Endometrium (tissue), 2 donors: ENCODE results near the gene ZNF138.
"Not testable (repeated sequence)": the region's sequence is repeated elsewhere in the genome, so short reads cannot be mapped to it uniquely, and the experiment has no call there.

Experiments used
- FAIRE-seq: peaks from 2 replicates; lab custom pipeline; 2012; peaks lifted over from hg19 to GRCh38; lab: Jason Lieb, UNC
- donor health status: control.
- donor health status: control.

Gene ZNF138

GRCh38 chr7:64794171-64794844, at the start of gene ZNF138:
ZNF138 (plus strand) TSS chr7:64794428; CDS start chr7:64794569, 141 bp downstream.
- peak; percentile 89 for FAIRE-seq

- FAIRE-seq, result no peak
Observed at GRCh38 chr7:64744680-64745079, 49.5 kb upstream of the ZNF138 start.

GRCh38 chr7:64747802-64748201, 46.4 kb upstream of the ZNF138 start:
- FAIRE-seq, result no peak

- FAIRE-seq, result no peak
Observed at GRCh38 chr7:64753032-64753431, 41.2 kb upstream of the ZNF138 start.

- FAIRE-seq, result no peak
Observed at GRCh38 chr7:64755865-64756264, 38.4 kb upstream of the ZNF138 start.

- no peak for FAIRE-seq
Observed at GRCh38 chr7:64758151-64758550, 36.1 kb upstream of the ZNF138 start.

GRCh38 chr7:64768824-64769223, 25.4 kb upstream of the ZNF138 start:
- no peak for FAIRE-seq

- FAIRE-seq, result no peak
Observed at GRCh38 chr7:64774204-64774842, 19.9 kb upstream of the ZNF138 start.

GRCh38 chr7:64775289-64775688, 18.9 kb upstream of the ZNF138 start:
- FAIRE-seq, result no peak

GRCh38 chr7:64784842-64785241, 9.4 kb upstream of the ZNF138 start:
- not testable (repeated sequence) for FAIRE-seq

GRCh38 chr7:64787295-64787694, 6.9 kb upstream of the ZNF138 start:
- no peak for FAIRE-seq

GRCh38 chr7:64789241-64789640, 5.0 kb upstream of the ZNF138 start:
- FAIRE-seq, result not testable (repeated sequence)

GRCh38 chr7:64793106-64793755, 997 bp upstream of the ZNF138 start:
- no peak for FAIRE-seq

- FAIRE-seq, result no peak
Observed at GRCh38 chr7:64795176-64795575, 948 bp downstream of the ZNF138 start.

GRCh38 chr7:64799169-64799568, 4.9 kb downstream of the ZNF138 start:
- not testable (repeated sequence) for FAIRE-seq

- no peak for FAIRE-seq
Observed at GRCh38 chr7:64802699-64803098, 8.5 kb downstream of the ZNF138 start.

- FAIRE-seq, result no peak
Observed at GRCh38 chr7:64807731-64808365, 13.6 kb downstream of the ZNF138 start.

- FAIRE-seq, result no peak
Observed at GRCh38 chr7:64811767-64812166, 17.5 kb downstream of the ZNF138 start.

- no peak for FAIRE-seq
Observed at GRCh38 chr7:64830926-64831325, 36.7 kb downstream of the ZNF138 start.

- FAIRE-seq, result no peak
Observed at GRCh38 chr7:64832136-64832535, 37.9 kb downstream of the ZNF138 start.

- no peak for FAIRE-seq
Observed at GRCh38 chr7:64834989-64835388, 40.8 kb downstream of the ZNF138 start.

- not testable (repeated sequence) for FAIRE-seq
Observed at GRCh38 chr7:64835856-64836255, 41.6 kb downstream of the ZNF138 start.

GRCh38 chr7:64838051-64838450, 43.8 kb downstream of the ZNF138 start:
- not testable (repeated sequence) for FAIRE-seq
